Gastrocnemius medialis (tissue), 4 donors: ENCODE data around the gene TRIO. TPM values are rescaled to one million over a fixed set of nuclear protein-coding genes. Genes with fewer than 3 reads are reported as not detected.

Experiments
- ATAC-seq, 2 donors: fragments of 150-250 bp; one replicate each; pipeline ENCODE4 v1.9.1; 2016
- DNase-seq, 2 donors: peaks; one replicate each; pipeline ENCODE4 v3.0.0-alpha.2; 2019
- H3K27ac ChIP-seq, 4 donors: fragments of 200-600 bp; sonication (generic); 1 replicate in 1 of 4; 2 replicates in 3 of 4; pipeline ENCODE4 v1.5.1; 2016 to 2018; ENCODE audit warnings: mild to moderate bottlenecking in 2 of 4, moderate library complexity in 1 of 4
- H3K27me3 ChIP-seq, 3 donors: fragments of 200-600 bp; sonication (generic) in 2 of 3; 1 replicate in 1 of 3; 2 replicates in 2 of 3; pipeline versions ENCODE4 v1.5.1 to v1.6.0; 2016 to 2019; ENCODE audit warnings: mild to moderate bottlenecking in 1 of 3, moderate library complexity in 1 of 3
- H3K36me3 ChIP-seq, 2 donors: fragments of 200-600 bp; sonication (generic) in 1 of 2; one replicate each; pipeline ENCODE4 v1.5.1; 2017 to 2018
- H3K4me1 ChIP-seq, 2 donors: fragments of 200-600 bp; sonication (generic) in 1 of 2; one replicate each; pipeline ENCODE4 v1.5.1; 2016 to 2017; ENCODE audit warnings: mild to moderate bottlenecking in 2 of 2
- H3K4me3 ChIP-seq, 4 donors: fragments of 200-600 bp; sonication (generic) in 3 of 4; 1 replicate in 1 of 4; 2 replicates in 3 of 4; pipeline ENCODE4 v1.5.1; 2016 to 2019; ENCODE audit warnings: mild to moderate bottlenecking in 2 of 4
- H3K9me3 ChIP-seq, 3 donors: fragments of 200-600 bp; sonication (generic) in 2 of 3; 1 replicate in 1 of 3; 2 replicates in 2 of 3; pipeline ENCODE4 v1.5.1; 2016 to 2019
- POLR2A ChIP-seq, 2 donors: fragments of 450-650 bp; IDR thresholded peaks; one replicate each; pipeline ENCODE4 v1.6.1; 2017; ENCODE audit warnings: antibody characterized with exemption in 2 of 2, mild to moderate bottlenecking in 2 of 2, moderate library complexity in 2 of 2
- in situ Hi-C, 4 donors: fragments of 200-750 bp; cut with MboI; loops; one replicate each; pipeline versions ENCODE4 v1.15.0 to v1.8.0; 2017; ENCODE audit warnings: low sequenced_read_pairs in 4 of 4
- intact Hi-C: fragments of 100-400 bp; cut with DNase I; formaldehyde crosslinking; loops from one replicate; pipeline ENCODE4 v1.15.1; 2023; ENCODE audit warnings: low total_unique reads
- total RNA-seq, 4 donors: library from RNA; depleted of rRNA; stranded (reverse); fragments of >200 nt; gene quantifications; one replicate each; pipeline versions ENCODE4 v1.1.0 to v1.2.3, GENCODE V29; 2016
- TF ChIP-seq, protein P1 (sequence below), 5 experiments: fragments of 450-650 bp in 3 of 5; fragments of 200-600 bp in 2 of 5; sonication (generic) in 2 of 5; IDR thresholded peaks in 4 of 5; conservative IDR thresholded peaks in 1 of 5; 1 replicate in 4 of 5; 2 replicates in 1 of 5; pipeline ENCODE4 v1.5.1; 2016 to 2019; ENCODE audit warnings: antibody characterized with exemption in 5 of 5, mild to moderate bottlenecking in 3 of 5, moderate library complexity in 3 of 5

TRIO gene
- total RNA-seq, 4 donors from 2014 or later, result 31.5 to 57.5 (median 50.4) TPM

GRCh38 chr5:14286007-14286406 lies 142.9 kb downstream of the TRIO start:
- no peak for DNase-seq
- intact Hi-C loops (no loop called here), in situ Hi-C loops (loop anchor here in 1 of 4 donors (25.0 kb wide), 1 partner anchor 299 kb away; no protein-coding TSS in a partner anchor)
- ATAC-seq, result no peak
- Histone ChIP-seq H3K4me3 (no peak overlapping the region), H3K9me3 (no peaks in the 10 kb centered on the region), H3K36me3 (no peaks in the 10 kb centered on the region), H3K4me1 (peaks cover 71 to 76% of the 10 kb centered on the region in 2 donors), H3K27me3 (no peaks in the 10 kb centered on the region), H3K27ac (peak overlapping the region; percentile 36 to 75 (median 68))
- no peak for TF ChIP-seq POLR2A (IDR thresholded peaks at IDR 0.05)
- TF ChIP-seq, protein P1, sequence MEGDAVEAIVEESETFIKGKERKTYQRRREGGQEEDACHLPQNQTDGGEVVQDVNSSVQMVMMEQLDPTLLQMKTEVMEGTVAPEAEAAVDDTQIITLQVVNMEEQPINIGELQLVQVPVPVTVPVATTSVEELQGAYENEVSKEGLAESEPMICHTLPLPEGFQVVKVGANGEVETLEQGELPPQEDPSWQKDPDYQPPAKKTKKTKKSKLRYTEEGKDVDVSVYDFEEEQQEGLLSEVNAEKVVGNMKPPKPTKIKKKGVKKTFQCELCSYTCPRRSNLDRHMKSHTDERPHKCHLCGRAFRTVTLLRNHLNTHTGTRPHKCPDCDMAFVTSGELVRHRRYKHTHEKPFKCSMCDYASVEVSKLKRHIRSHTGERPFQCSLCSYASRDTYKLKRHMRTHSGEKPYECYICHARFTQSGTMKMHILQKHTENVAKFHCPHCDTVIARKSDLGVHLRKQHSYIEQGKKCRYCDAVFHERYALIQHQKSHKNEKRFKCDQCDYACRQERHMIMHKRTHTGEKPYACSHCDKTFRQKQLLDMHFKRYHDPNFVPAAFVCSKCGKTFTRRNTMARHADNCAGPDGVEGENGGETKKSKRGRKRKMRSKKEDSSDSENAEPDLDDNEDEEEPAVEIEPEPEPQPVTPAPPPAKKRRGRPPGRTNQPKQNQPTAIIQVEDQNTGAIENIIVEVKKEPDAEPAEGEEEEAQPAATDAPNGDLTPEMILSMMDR (IDR thresholded peaks at IDR 0.05 in 4 of 5, conservative IDR thresholded peaks at IDR 0.05 in 1 of 5), result no peak

GRCh38 chr5:14286574-14287421 lies 143.7 kb downstream of the TRIO start:
- Histone ChIP-seq H3K27me3 (no peaks in the 10 kb centered on the region), H3K36me3 (no peaks in the 10 kb centered on the region), H3K4me1 (peaks cover 63 to 68% of the 10 kb centered on the region in 2 donors), H3K27ac (peak overlapping the region; percentile 36 to 75 (median 68)), H3K9me3 (no peaks in the 10 kb centered on the region), H3K4me3 (peak overlapping the region in 2 of 4 donors; percentile 3 to 27)
- ATAC-seq, result peak; percentile 95
- in situ Hi-C loops, result loop anchor here in 1 of 4 donors (25.0 kb wide), 1 partner anchor 299 kb away; no protein-coding TSS in a partner anchor
- intact Hi-C loops, result no loop called here
- TF ChIP-seq, protein P1 (IDR thresholded peaks at IDR 0.05 in 4 of 5, conservative IDR thresholded peaks at IDR 0.05 in 1 of 5), result no peak
- TF ChIP-seq POLR2A (IDR thresholded peaks at IDR 0.05), result no peak
- peak; percentile 63 to 66 for DNase-seq

GRCh38 chr5:14292766-14293658 lies 149.9 kb downstream of the TRIO start:
- DNase-seq (no peak), ATAC-seq (peak; percentile 17 to 45)
- Histone ChIP-seq H3K4me1 (peaks cover 42 to 43% of the 10 kb centered on the region in 2 donors), H3K4me3 (no peak overlapping the region), H3K36me3 (no peaks in the 10 kb centered on the region), H3K9me3 (no peaks in the 10 kb centered on the region), H3K27me3 (no peaks in the 10 kb centered on the region), H3K27ac (peak overlapping the region; percentile 6 to 52 (median 34))
- TF ChIP-seq POLR2A (IDR thresholded peaks at IDR 0.05), result no peak
- TF ChIP-seq, protein P1 (IDR thresholded peaks at IDR 0.05 in 4 of 5, conservative IDR thresholded peaks at IDR 0.05 in 1 of 5), result no peak
- in situ Hi-C loops, result loop anchor here in 1 of 4 donors (25.0 kb wide), 1 partner anchor 306 kb away; no protein-coding TSS in a partner anchor
- intact Hi-C loops, result no loop called here

- DNase-seq (no peak), ATAC-seq (peak in 1 of 2 donors; percentile 25)
- peaks cover 49 to 52% of the 10 kb centered on the region in 2 donors for H3K4me1 ChIP-seq
- H3K27ac ChIP-seq, result peak overlapping the region in 1 of 4 donors; percentile 1
- no peak overlapping the region for H3K4me3 ChIP-seq
- TF ChIP-seq, protein P1 (IDR thresholded peaks at IDR 0.05 in 4 of 5, conservative IDR thresholded peaks at IDR 0.05 in 1 of 5), result no peak
- no peak for TF ChIP-seq POLR2A (IDR thresholded peaks at IDR 0.05)
- peaks cover 0 to 8% of the 10 kb centered on the region in 2 donors for H3K36me3 ChIP-seq
- H3K9me3 ChIP-seq, result no peaks in the 10 kb centered on the region
- no peaks in the 10 kb centered on the region for H3K27me3 ChIP-seq
- in situ Hi-C loops (loop anchor here in 1 of 4 donors (25.0 kb wide), 1 partner anchor 308 kb away; no protein-coding TSS in a partner anchor), intact Hi-C loops (no loop called here)
Observed at GRCh38 chr5:14295610-14296009, 152.5 kb downstream of the TRIO start.
